ENCODE data around the gene EFNA1.
"Not testable (repeated sequence)": the region's sequence is repeated elsewhere in the genome, so short reads cannot be mapped to it uniquely, and the experiment has no call there.

The EFNA1 gene

GRCh38 chr1:155092641-155093040 is 35.0 kb upstream of the EFNA1 start:
- DNase-seq (ENCODE audit: low spot score) = no peak

DNA sequence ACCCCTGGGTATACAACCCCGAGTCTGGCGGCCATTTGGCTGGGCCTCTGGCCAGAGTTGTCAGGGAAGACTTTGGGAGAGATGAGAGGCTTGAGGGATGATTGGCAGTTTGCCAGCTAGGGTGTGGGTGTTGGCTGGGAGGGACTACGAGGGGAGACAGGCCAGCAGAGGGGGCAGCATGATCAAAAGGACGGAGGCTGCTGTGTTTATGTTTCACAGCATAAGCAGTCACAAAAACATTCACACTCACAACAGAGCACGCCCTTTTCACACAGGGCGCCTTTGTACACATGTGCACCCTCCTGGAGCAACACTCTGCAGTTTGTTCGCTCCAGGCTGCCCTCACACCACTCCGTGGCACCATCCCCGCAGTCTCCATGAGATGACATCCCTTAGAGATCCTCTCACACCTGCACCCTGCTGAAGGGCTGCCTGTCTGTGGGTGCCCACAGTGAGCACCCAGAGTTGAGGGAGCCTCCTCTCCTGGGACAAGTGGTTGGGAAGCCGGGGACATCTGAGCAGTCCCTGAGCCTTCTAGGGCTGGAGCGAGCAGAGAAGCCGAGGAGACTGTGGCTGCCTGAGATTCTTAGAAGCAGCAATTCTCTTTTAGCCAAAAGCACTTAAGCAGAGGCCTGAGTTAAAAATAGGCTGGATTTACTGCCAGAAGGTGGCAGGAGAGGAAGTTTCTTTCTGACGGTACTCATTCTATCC is 33.6 kb upstream of the EFNA1 start:
- no peak for DNase-seq (ENCODE audit: low spot score)

DNA sequence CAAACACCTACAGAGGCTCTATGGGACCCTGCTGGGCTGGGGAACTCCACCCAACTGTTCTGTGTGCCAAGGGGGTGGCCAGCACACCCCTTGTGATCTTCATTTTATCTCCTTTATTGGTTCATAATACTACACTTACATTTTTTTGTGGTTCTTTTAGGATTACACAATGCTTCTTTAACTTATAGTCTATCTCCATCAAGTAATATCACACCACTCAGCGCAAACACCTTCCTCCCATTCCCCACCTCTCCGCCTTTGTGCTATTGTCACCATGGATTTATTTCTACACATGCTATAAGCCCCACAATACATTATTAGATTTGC is 33.1 kb upstream of the EFNA1 start:
- no peak for DNase-seq (ENCODE audit: low spot score)

DNA sequence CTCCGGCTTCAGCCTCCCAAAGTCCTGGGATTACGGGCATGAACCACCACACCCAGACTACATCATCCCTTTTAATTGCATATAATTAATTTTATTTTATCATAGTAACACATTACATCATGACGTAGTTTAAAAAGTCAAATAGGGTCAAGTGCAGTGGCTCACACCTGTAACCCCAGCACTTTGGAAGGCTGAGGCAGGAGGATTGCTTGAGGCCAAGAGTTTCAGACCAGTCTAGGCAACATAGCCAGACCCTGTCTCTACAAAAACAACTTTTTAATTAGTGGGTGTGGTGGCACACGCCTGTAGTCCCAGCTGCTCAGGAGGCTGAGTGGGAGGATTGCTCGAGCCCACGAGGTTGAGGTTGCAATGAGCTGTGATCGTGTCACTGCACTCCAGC is 28.3 kb upstream of the EFNA1 start:
- no peak for DNase-seq (ENCODE audit: low spot score)

- no peak for DNase-seq (ENCODE audit: low spot score)
These were observed 24.4 kb upstream of the EFNA1 start for GRCh38 chr1:155103325-155103724.

DNA sequence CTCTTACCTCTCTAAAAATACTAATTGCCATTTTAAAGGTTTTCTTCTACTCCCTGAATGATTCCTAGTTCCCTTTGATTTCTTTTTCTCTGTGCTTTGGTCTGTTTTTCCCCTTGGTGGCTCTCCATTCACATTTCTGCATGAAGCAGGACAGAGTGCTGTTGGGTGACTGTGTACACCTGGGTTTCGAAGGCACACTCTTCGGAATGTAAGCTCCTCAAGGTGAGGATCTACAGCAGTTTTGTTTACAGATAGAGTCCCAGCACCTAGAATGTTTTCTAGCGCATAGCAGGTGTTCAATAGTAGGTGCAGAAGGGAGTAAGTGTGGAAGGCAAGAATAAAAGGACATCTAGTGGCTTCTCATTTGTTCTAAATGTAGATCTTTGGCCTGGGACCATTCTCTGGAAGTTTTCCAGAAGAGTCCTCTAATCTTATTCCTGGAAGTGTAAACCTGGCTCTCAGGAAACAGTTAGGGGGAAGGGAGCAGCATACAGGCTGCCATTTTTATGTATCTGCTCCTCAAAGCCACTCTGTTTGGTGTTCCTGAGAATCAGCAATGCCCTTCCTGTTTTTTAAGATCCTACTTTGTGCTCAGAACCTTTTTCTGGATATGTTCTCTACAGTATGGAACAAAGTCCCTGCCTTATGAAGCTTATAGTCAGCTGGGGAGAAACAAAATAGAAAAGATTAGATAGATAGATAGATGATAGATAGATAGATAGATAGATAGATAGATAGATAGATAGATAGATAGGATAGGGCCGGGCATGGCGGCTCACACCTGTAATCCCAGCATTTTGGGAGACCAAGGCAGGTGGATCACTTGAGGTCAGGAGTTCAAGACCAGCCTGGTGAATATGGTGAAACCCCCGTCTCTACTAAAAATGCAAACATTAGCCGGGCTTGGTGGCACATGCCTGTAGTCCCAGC is 22.8 kb upstream of the EFNA1 start:
- no peak for DNase-seq (ENCODE audit: low spot score)

- no peak for DNase-seq (ENCODE audit: low spot score)
These were observed 22.1 kb upstream of the EFNA1 start for GRCh38 chr1:155105604-155106011.

- no peak for DNase-seq (ENCODE audit: low spot score)
These were observed 20.8 kb upstream of the EFNA1 start for GRCh38 chr1:155106862-155107261.

- no peak for DNase-seq (ENCODE audit: low spot score)
These were observed 20.1 kb upstream of the EFNA1 start for GRCh38 chr1:155107309-155108264.

DNA sequence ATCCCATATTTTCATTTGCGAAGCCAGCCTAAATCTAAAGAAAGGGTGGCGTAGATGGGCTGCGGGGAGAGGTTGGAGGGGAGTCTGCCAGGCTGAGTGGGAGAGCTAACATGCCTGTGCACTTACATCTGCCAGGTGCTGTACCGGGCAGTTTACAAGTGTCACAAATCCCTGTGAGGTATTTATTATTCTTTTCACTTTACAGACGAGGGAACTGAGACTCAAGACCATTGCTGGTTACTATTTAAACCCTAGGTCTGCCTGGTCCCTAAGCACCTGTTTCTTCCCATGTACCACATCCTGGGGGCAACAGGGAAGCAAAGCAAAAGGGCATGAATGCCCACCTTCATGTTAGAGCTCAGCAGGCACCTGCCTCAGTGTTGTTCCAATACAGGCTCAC is 19.4 kb upstream of the EFNA1 start:
- no peak for DNase-seq (ENCODE audit: low spot score)

DNA sequence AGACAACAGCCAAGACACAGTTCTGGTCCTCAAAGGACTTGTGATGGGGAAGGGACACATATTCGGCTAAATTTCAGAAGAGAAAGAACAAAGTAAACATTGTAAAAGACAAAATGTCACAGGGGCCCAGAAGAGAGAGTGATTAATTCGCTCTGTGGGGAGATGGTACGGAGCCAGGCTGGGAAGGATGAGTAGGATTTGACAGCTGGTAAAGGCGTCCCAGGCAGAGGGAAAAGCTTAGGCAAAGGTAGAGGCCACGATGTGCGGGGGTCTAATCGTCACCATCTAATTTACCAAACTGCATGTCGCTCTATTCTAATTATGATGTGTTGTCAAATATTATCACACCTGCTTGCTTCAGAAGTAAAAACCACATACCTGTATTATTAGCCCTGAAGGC is 17.3 kb upstream of the EFNA1 start:
- no peak for DNase-seq (ENCODE audit: low spot score)

DNA sequence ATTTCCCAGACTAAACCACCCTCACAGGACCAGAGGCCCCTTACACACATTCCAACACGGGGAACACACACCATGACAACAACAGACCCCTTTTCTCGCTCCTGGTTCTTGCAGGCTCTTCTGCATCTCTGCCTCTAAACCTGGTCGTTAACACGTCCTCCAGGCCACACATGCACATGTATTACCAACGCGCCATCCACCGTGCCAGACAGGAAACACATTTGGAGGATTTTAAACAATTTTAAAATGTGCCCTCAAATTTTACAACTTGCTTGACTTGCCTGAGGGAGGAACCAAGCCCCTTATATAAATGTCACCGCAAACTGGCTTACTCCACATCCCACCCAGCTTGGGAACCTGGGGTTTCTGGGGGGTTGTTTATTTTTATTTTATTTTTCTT is 16.9 kb upstream of the EFNA1 start:
- no peak for DNase-seq (ENCODE audit: low spot score)

DNA sequence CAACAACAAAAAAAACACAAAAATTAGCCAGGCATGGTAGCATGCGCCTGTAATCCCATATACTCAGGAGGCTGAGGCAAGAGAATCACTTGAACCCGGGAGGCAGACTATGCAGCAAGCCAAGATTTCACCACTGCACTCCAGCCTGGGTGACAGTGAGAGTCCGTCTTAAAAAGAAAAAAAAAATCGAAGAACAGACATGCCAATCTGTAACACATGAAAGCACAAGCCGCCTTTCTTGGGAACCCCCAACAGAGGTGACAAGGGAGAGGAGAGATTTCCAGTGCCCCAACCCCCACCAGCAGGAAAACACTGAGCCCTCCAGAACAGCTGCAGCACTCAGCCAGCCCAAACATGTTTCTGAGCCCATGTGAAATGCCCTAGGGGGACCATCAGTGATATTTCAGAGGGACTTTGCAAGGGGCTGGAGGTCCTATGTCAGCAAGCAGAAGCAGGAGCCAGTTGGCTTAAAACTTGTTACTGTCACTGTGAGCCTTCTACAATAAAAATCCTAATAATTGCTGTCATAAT is 14.2 kb upstream of the EFNA1 start:
- no peak for DNase-seq (ENCODE audit: low spot score)

DNA sequence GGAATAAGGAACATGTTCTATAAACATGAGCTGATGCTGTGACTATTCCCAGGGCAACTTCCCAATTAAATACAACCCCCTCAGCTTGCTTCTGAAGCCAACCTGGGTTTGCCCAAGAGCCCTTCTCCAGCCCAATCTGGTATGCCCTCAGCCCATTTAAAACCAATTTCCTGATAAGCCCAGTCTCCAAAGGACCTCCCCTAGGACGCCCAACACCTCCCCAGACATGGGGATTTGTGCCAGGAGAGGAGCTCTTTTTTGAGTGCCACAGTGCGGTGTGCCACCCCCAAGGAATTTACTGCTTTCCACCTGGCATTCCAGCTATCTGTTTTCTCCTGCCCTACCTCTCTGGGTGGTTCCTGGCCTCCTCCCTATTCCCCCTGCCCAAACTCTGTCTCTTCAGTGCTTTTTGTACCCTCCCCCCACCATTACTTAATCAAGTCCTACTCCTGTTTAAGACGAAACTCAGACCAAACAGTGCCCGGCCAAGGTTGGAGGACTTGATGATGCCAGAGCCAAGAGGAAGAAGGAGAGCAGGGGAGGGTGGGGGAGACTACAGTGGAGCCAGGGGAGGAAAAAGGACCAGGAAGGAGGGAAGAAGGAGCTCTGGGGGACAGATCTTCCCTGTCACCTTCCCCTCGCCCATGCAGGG is 11.4 kb upstream of the EFNA1 start:
- no peak for DNase-seq (ENCODE audit: low spot score)

DNA sequence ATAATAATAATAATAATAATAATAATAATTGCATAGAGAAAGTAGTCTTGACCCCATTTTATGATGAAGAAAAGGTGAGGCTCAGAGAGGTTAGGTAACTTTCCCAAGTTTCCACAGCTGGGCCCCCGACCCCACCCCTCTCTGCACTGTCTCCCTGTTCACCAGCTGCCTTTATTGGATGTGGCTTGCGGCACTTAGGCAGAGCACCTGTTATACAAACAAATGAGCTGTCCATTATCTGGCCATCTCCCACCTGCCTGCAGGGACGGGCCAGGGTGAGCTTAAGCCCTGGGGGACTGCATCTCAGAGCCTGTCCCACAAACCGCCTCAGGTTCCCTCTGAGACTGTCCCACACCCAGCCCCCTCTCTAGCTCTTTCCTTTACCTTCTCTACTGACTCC is 10.1 kb upstream of the EFNA1 start:
- DNase-seq (ENCODE audit: low spot score) = no peak

- DNase-seq (ENCODE audit: low spot score) = not testable (repeated sequence)
These were observed 9.6 kb upstream of the EFNA1 start for GRCh38 chr1:155118090-155118489.

DNA sequence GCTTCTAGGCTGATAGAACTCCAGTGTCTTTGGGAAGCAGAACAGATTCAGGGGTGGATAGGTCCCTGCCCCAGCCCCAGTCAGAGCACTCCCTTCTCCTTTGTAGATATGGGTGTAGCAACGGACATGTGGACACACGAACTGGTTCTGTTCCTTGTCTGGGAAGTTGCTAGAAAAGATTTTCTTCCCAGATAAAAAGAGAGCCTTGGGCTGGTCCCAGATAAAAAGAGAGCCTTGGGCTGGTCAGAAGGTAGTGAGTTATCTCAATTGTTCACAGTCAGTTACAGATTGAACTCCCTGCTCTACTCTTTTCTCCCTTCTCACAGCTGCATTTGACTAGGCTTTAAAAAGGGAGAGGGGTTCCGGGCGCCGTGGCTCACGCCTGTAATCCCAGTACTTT is 7.4 kb upstream of the EFNA1 start:
- DNase-seq (ENCODE audit: low spot score) = no peak

- DNase-seq (ENCODE audit: low spot score) = no peak
These were observed 6.4 kb upstream of the EFNA1 start for GRCh38 chr1:155121249-155121648.

DNA sequence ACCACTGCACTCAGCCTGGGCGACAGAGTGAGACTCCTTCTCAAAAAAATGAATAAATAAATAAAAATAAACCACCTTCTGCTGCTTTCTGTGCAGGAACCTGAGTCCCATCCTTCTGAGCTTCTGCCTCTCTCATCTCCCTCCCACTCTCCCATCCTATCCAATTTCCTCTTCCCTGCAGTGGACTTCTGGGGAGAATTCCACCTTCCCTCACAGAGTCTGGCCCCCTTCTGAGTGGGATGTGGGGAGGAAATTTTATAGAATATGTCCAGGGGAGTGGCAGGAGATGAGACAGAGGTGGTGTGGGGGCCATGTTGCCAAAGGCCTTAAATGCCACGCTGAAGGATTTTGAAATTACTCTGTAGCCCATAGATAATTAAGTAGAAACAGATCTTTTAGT is 5.4 kb upstream of the EFNA1 start:
- no peak for DNase-seq (ENCODE audit: low spot score)

GRCh38 chr1:155123801-155124200 is 3.9 kb upstream of the EFNA1 start:
- DNase-seq (ENCODE audit: low spot score) = peak; percentile 55
